GM23338 (cell line): ENCODE results near the gene VAMP8.

Experiments
- CREB1 ChIP-seq: fragments of 250-450 bp; sonication (Bioruptor Pico); IDR thresholded peaks from 2 replicates; pipeline ENCODE4 v1.5.0; 2020; ENCODE audit warnings: low read depth, mild to moderate bottlenecking, moderate library complexity
- EZH2 ChIP-seq: fragments of 200-600 bp; sonication (generic); IDR thresholded peaks from one replicate; pipeline ENCODE4 v1.8.0; 2017; ENCODE audit warnings: antibody characterized with exemption, mild to moderate bottlenecking, low read depth; ENCODE audit not compliant: unreplicated experiment
- POLR2AphosphoS5 ChIP-seq: IDR thresholded peaks from 2 replicates; pipeline ENCODE4 v1.6.1; 2016; ENCODE audit warnings: antibody characterized with exemption, low read depth
- TF ChIP-seq, protein P1 (sequence below), 2 experiments: fragments of 200-600 bp in 1 of 2; sonication (generic) in 1 of 2; conservative IDR thresholded peaks; 2 replicates each; pipeline versions ENCODE4 v1.5.1 to v1.6.1; 2016 to 2017; ENCODE audit warnings: antibody characterized with exemption in 2 of 2, low read depth in 2 of 2, mild to moderate bottlenecking in 2 of 2, moderate library complexity in 1 of 2
- TF ChIP-seq, protein P2 (sequence below): IDR thresholded peaks from one replicate; pipeline ENCODE4 v1.6.1; 2018; ENCODE audit warnings: antibody characterized with exemption; ENCODE audit not compliant: unreplicated experiment
- TF ChIP-seq, protein P3 (sequence below): IDR thresholded peaks from 2 replicates; pipeline ENCODE4 v1.6.1; 2016; ENCODE audit warnings: antibody characterized with exemption

DNA sequence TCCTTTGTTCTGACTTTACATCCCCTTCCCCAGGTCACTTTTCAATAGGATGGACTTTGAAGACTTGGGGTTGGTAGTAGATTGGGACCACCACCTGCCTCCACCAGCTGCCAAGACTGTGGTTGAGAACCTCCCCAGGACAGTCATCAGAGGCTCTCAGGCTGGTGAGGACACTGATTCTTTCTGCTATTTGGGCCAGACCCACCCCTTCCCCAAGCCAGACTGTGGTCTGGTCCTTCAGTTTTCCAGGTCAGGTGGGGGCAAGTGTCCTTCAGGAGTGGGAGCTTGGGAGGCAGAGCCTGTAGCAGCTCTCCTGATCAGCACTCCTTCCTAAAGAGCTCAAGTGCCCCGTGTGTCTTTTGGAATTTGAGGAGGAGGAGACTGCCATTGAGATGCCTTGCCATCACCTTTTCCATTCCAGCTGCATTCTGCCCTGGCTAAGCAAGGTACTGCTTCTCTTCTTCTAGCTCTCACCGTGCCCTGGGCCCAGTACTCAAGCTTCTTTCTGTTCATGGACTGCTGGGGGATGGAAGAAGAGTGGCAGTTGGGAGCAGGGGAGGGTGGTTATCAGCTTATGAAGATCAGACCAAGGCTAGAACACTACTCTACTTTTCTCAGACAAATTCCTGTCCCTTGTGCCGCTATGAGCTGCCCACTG lies 19.2 kb downstream of the VAMP8 start:
- TF ChIP-seq, protein P1, sequence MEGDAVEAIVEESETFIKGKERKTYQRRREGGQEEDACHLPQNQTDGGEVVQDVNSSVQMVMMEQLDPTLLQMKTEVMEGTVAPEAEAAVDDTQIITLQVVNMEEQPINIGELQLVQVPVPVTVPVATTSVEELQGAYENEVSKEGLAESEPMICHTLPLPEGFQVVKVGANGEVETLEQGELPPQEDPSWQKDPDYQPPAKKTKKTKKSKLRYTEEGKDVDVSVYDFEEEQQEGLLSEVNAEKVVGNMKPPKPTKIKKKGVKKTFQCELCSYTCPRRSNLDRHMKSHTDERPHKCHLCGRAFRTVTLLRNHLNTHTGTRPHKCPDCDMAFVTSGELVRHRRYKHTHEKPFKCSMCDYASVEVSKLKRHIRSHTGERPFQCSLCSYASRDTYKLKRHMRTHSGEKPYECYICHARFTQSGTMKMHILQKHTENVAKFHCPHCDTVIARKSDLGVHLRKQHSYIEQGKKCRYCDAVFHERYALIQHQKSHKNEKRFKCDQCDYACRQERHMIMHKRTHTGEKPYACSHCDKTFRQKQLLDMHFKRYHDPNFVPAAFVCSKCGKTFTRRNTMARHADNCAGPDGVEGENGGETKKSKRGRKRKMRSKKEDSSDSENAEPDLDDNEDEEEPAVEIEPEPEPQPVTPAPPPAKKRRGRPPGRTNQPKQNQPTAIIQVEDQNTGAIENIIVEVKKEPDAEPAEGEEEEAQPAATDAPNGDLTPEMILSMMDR (conservative IDR thresholded peaks at IDR 0.05; ENCODE audit: low read depth in 2 of 2): no peak
- TF ChIP-seq POLR2AphosphoS5 (no peak), EZH2 (no peak), CREB1 (CRISPR knock-in tag) (no peak)
- TF ChIP-seq, protein P2, sequence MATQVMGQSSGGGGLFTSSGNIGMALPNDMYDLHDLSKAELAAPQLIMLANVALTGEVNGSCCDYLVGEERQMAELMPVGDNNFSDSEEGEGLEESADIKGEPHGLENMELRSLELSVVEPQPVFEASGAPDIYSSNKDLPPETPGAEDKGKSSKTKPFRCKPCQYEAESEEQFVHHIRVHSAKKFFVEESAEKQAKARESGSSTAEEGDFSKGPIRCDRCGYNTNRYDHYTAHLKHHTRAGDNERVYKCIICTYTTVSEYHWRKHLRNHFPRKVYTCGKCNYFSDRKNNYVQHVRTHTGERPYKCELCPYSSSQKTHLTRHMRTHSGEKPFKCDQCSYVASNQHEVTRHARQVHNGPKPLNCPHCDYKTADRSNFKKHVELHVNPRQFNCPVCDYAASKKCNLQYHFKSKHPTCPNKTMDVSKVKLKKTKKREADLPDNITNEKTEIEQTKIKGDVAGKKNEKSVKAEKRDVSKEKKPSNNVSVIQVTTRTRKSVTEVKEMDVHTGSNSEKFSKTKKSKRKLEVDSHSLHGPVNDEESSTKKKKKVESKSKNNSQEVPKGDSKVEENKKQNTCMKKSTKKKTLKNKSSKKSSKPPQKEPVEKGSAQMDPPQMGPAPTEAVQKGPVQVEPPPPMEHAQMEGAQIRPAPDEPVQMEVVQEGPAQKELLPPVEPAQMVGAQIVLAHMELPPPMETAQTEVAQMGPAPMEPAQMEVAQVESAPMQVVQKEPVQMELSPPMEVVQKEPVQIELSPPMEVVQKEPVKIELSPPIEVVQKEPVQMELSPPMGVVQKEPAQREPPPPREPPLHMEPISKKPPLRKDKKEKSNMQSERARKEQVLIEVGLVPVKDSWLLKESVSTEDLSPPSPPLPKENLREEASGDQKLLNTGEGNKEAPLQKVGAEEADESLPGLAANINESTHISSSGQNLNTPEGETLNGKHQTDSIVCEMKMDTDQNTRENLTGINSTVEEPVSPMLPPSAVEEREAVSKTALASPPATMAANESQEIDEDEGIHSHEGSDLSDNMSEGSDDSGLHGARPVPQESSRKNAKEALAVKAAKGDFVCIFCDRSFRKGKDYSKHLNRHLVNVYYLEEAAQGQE: no peak
- TF ChIP-seq, protein P3, sequence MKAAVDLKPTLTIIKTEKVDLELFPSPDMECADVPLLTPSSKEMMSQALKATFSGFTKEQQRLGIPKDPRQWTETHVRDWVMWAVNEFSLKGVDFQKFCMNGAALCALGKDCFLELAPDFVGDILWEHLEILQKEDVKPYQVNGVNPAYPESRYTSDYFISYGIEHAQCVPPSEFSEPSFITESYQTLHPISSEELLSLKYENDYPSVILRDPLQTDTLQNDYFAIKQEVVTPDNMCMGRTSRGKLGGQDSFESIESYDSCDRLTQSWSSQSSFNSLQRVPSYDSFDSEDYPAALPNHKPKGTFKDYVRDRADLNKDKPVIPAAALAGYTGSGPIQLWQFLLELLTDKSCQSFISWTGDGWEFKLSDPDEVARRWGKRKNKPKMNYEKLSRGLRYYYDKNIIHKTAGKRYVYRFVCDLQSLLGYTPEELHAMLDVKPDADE: no peak
